IMR-90 (cell line): ENCODE measurements around the gene FUT2. TPM values are rescaled to one million over a fixed set of nuclear protein-coding genes. Genes with fewer than 3 reads are reported as not detected.

Experiments used
- ATAC-seq: fragments of 200-7000 bp; cut with Tn5 transposase; 2 replicates; pipeline ENCODE4 v1.9.1; 2020; ENCODE audit warnings: low read depth, mild to moderate bottlenecking, moderate library complexity
- BruUV-seq: library from RNA; stranded (reverse); fragments of 400-500 nt; replicated peaks from 2 replicates; lab custom pipeline; 2021; lab: Mats Ljungman, UMichigan
- CTCF ChIA-PET: fragments of 300-600 bp; formaldehyde crosslinking; extraction: SDS; loops from one replicate; lab custom pipeline; 2021; ENCODE audit warnings: antibody characterized with exemption; lab: Yijun Ruan, JAX
- POLR2A ChIA-PET: fragments of 300-600 bp; sonication (Branson Sonifier 250); formaldehyde crosslinking; loops from one replicate; lab custom pipeline; 2022; ENCODE audit warnings: antibody characterized with exemption; ENCODE audit not compliant: unreplicated experiment; lab: Charles Lee
- DNase-seq: peaks from one replicate; pipeline ENCODE4 v3.0.0; 2013
- H2AFZ ChIP-seq: replicated peaks from 2 replicates; pipeline ENCODE3; 2013; ENCODE audit warnings: low read length, mild to moderate bottlenecking; ENCODE audit not compliant: poor library complexity
- H2AK5ac ChIP-seq: 2 replicates; pipeline ENCODE4 v1.6.1; 2013; ENCODE audit warnings: low read depth, low read length, inconsistent platforms
- H2AK9ac ChIP-seq: replicated peaks from 2 replicates; pipeline ENCODE3; 2013; ENCODE audit warnings: mild to moderate bottlenecking, low read depth, low read length, moderate library complexity; ENCODE audit not compliant: poor library complexity
- H2BK120ac ChIP-seq: 2 replicates; pipeline ENCODE4 v1.6.1; 2013; ENCODE audit warnings: low read depth, low read length, inconsistent platforms
- H2BK15ac ChIP-seq: 3 replicates; pipeline ENCODE4 v1.6.1; 2013; ENCODE audit warnings: low read depth, low read length, inconsistent platforms
- H2BK20ac ChIP-seq: 2 replicates; pipeline ENCODE4 v1.6.1; 2013; ENCODE audit warnings: low read depth, mild to moderate bottlenecking, inconsistent platforms, low read length, moderate library complexity
- H2BK5ac ChIP-seq: 2 replicates; pipeline ENCODE4 v1.6.1; 2013; ENCODE audit warnings: mild to moderate bottlenecking, low read depth, low read length, inconsistent platforms; ENCODE audit not compliant: poor library complexity, severe bottlenecking
- H3K14ac ChIP-seq: replicated peaks from 2 replicates; pipeline ENCODE4 v1.6.1; 2013; ENCODE audit warnings: low read depth, low read length, inconsistent platforms
- H3K18ac ChIP-seq: 2 replicates; pipeline ENCODE4 v1.6.1; 2013; ENCODE audit warnings: low read depth, low read length, control low read depth
- H3K23ac ChIP-seq: 2 replicates; pipeline ENCODE4 v1.6.1; 2013; ENCODE audit warnings: low read depth, low read length, inconsistent platforms
- H3K27ac ChIP-seq: 2 replicates; pipeline ENCODE4 v1.5.1; 2013; ENCODE audit warnings: mild to moderate bottlenecking, control low read depth, low read length; ENCODE audit not compliant: insufficient read depth
- H3K27me3 ChIP-seq: 2 replicates; pipeline ENCODE4 v1.6.1; 2013; ENCODE audit warnings: low read length; ENCODE audit not compliant: control insufficient read depth, insufficient read depth
- H3K36me3 ChIP-seq: 2 replicates; pipeline ENCODE4 v1.6.1; 2013; ENCODE audit warnings: low read length, mixed read lengths; ENCODE audit not compliant: control insufficient read depth, insufficient read depth
- H3K4ac ChIP-seq: 2 replicates; pipeline ENCODE4 v1.6.1; 2013; ENCODE audit warnings: low read depth, low read length, inconsistent platforms
- H3K4me1 ChIP-seq: 2 replicates; pipeline ENCODE4 v1.6.1; 2013; ENCODE audit warnings: low read length, mixed read lengths; ENCODE audit not compliant: control insufficient read depth, insufficient read depth
- H3K4me2 ChIP-seq: 2 replicates; pipeline ENCODE4 v1.6.1; 2013; ENCODE audit warnings: low read depth, mild to moderate bottlenecking, control low read depth, low read length, moderate library complexity
- H3K4me3 ChIP-seq: 2 replicates; pipeline ENCODE4 v1.5.1; 2013; ENCODE audit warnings: low read depth, mild to moderate bottlenecking, control low read depth, low read length, moderate library complexity; ENCODE audit not compliant: insufficient read depth
- H3K56ac ChIP-seq: 2 replicates; pipeline ENCODE4 v1.6.1; 2013; ENCODE audit warnings: low read length, inconsistent platforms; ENCODE audit not compliant: insufficient read depth; ENCODE audit errors: extremely low read depth
- H3K79me1 ChIP-seq, 2 experiments: 2 replicates each; pipeline ENCODE4 v1.6.1; 2013; ENCODE audit warnings: low read length in 2 of 2, inconsistent platforms in 1 of 2, low read depth in 1 of 2
- H3K9ac ChIP-seq: 2 replicates; pipeline ENCODE4 v1.6.1; 2013; ENCODE audit warnings: low read depth, low read length, control low read depth
- H3K9me1 ChIP-seq: 2 replicates; pipeline ENCODE4 v1.6.1; 2013; ENCODE audit warnings: low read length, inconsistent platforms; ENCODE audit not compliant: insufficient read depth
- H3K9me3 ChIP-seq: 2 replicates; pipeline ENCODE4 v1.6.1; 2013; ENCODE audit warnings: low read length; ENCODE audit not compliant: control insufficient read depth, insufficient read depth
- H4K20me1 ChIP-seq: 2 replicates; pipeline ENCODE4 v1.6.1; 2013; ENCODE audit warnings: low read length, inconsistent platforms; ENCODE audit not compliant: insufficient read depth
- H4K5ac ChIP-seq: 2 replicates; pipeline ENCODE4 v1.6.1; 2013; ENCODE audit warnings: mild to moderate bottlenecking, low read depth, low read length, control low read depth
- H4K8ac ChIP-seq, 2 experiments: 2 replicates each; pipeline ENCODE4 v1.6.1; 2013; ENCODE audit warnings: low read depth in 2 of 2, low read length in 2 of 2, control low read depth in 1 of 2, inconsistent platforms in 1 of 2
- H4K91ac ChIP-seq: 2 replicates; pipeline ENCODE4 v1.6.1; 2013; ENCODE audit warnings: low read depth, low read length, inconsistent platforms; ENCODE audit not compliant: insufficient read depth
- BHLHE40 ChIP-seq: fragments of 150-350 bp; IDR thresholded peaks from 2 replicates; pipeline ENCODE4 v1.6.1; 2016; ENCODE audit warnings: mild to moderate bottlenecking, low read depth, low read length
- CEBPB ChIP-seq: IDR thresholded peaks from 2 replicates; pipeline ENCODE4 v1.6.1; 2012; ENCODE audit warnings: low read depth, low read length, improper control_type of control experiment
- CHD1 ChIP-seq: IDR thresholded peaks from 2 replicates; pipeline ENCODE4 v1.6.1; 2012; ENCODE audit warnings: low read depth, low read length, improper control_type of control experiment
- CTCF ChIP-seq: conservative IDR thresholded peaks from 2 replicates; pipeline ENCODE4 v1.5.1; 2012; ENCODE audit warnings: mild to moderate bottlenecking, low read depth, low read length, improper control_type of control experiment
- FOS ChIP-seq: fragments of 150-350 bp; IDR thresholded peaks from 2 replicates; pipeline ENCODE4 v1.6.1; 2016; ENCODE audit warnings: low read depth, low read length
- MAFK ChIP-seq: IDR thresholded peaks from 2 replicates; pipeline ENCODE4 v1.6.1; 2012; ENCODE audit warnings: low read depth, low read length, improper control_type of control experiment
- MXI1 ChIP-seq: IDR thresholded peaks from 2 replicates; pipeline ENCODE4 v1.6.1; 2012; ENCODE audit warnings: low read depth, mild to moderate bottlenecking, low read length, moderate library complexity, borderline replicate concordance
- NFE2L2 ChIP-seq: fragments of 150-350 bp; IDR thresholded peaks from 2 replicates; pipeline ENCODE4 v1.6.1; 2016; ENCODE audit warnings: low read depth, mild to moderate bottlenecking, low read length
- RCOR1 ChIP-seq: IDR thresholded peaks from 2 replicates; pipeline ENCODE4 v1.6.1; 2012; ENCODE audit warnings: mild to moderate bottlenecking, low read length, improper control_type of control experiment; ENCODE audit not compliant: insufficient replicate concordance
- RFX5 ChIP-seq: IDR thresholded peaks from 2 replicates; pipeline ENCODE4 v1.8.0; 2012; ENCODE audit warnings: low read depth, mild to moderate bottlenecking, low read length, moderate library complexity
- SMC3 ChIP-seq: fragments of 150-350 bp; IDR thresholded peaks from 2 replicates; pipeline ENCODE4 v1.6.1; 2016; ENCODE audit warnings: low read depth, mild to moderate bottlenecking, antibody characterized with exemption, low read length, moderate library complexity
- WGBS, 2 experiments: methylation state at CpG; one replicate each; pipeline versions ENCODE4 v1.1.5 to v1.1.7; 2013; ENCODE audit warnings: missing lambda C conversion rate in 2 of 2; ENCODE audit not compliant: insufficient read length in 1 of 2; ENCODE audit errors: extremely low coverage in 2 of 2; 5-methylcytosine and 5-hydroxymethylcytosine counted together
- dilution Hi-C: fragments of 300-500 bp; cut with HindIII; formaldehyde crosslinking; loops from one replicate; pipeline ENCODE4 v1.14.3; 2018; ENCODE audit warnings: low sequenced_read_pairs; ENCODE audit not compliant: unreplicated experiment
- in situ Hi-C: fragments of 300-500 bp; cut with MboI; formaldehyde crosslinking; loops from 3 replicates; pipeline ENCODE4 v1.14.3; 2019; ENCODE audit warnings: low sequenced_read_pairs, inconsistent platforms, mixed read lengths
- intact Hi-C: fragments of 100-400 bp; cut with micrococcal nuclease; formaldehyde crosslinking; loops from 2 replicates; pipeline ENCODE4 v1.10.0; 2022
- polyA plus RNA-seq, 3 experiments: library from polyadenylated mRNA; depleted of rRNA; stranded (reverse); fragments of >200 nt; gene quantifications; 2 replicates each; pipeline ENCODE4 v1.2.3, GENCODE V29; 2012; ENCODE audit warnings: low replicate concordance in 1 of 3
- total RNA-seq: library from RNA; depleted of rRNA; stranded (reverse); fragments of >200 nt; gene quantifications from 2 replicates; pipeline ENCODE4 v1.2.3, GENCODE V29; 2012
- TF ChIP-seq, protein P1 (sequence below): fragments of 150-350 bp; IDR thresholded peaks from 2 replicates; pipeline ENCODE4 v1.6.1; 2017; ENCODE audit warnings: mild to moderate bottlenecking, antibody characterized with exemption, low read length, low read depth
- TF ChIP-seq, protein P2 (sequence below): fragments of 150-350 bp; IDR thresholded peaks from 2 replicates; pipeline ENCODE4 v1.6.1; 2016; ENCODE audit warnings: low read depth, mild to moderate bottlenecking, low read length, moderate library complexity, borderline replicate concordance

The FUT2 gene
- total and polyA plus RNA-seq, 2 of the 4 experiments (the other 2 are of a cell fraction), result not detected

GRCh38 chr19:48703316-48703715, 7.5 kb downstream of the FUT2 start:
- no peak overlapping the region for H3K27ac ChIP-seq
- no peak overlapping the region for H2AK5ac ChIP-seq
- H3K9ac ChIP-seq, result no peak overlapping the region
- H2BK120ac ChIP-seq, result no peak overlapping the region
- POLR2A ChIA-PET, result no interaction called here
- dilution Hi-C loops (no loop called here), intact Hi-C loops (no loop called here), in situ Hi-C loops (no loop called here)
- no peaks in the 10 kb centered on the region for H3K9me1 ChIP-seq
- no peaks in the 10 kb centered on the region for H3K27me3 ChIP-seq
- peaks cover 5% of the 10 kb centered on the region for H3K36me3 ChIP-seq
- no peak overlapping the region for H3K14ac ChIP-seq
- H3K79me1 ChIP-seq, result no peaks in the 10 kb centered on the region
- no peak overlapping the region for H3K56ac ChIP-seq
- H4K20me1 ChIP-seq, result no peaks in the 10 kb centered on the region
- H3K4me3 ChIP-seq, result no peak overlapping the region
- no peak overlapping the region for H2AK9ac ChIP-seq
- H2BK15ac ChIP-seq, result no peak overlapping the region
- H3K23ac ChIP-seq, result no peak overlapping the region
- TF ChIP-seq CTCF, result no peak
- TF ChIP-seq SMC3, result no peak
- no peak for TF ChIP-seq RFX5
- TF ChIP-seq, protein P1, sequence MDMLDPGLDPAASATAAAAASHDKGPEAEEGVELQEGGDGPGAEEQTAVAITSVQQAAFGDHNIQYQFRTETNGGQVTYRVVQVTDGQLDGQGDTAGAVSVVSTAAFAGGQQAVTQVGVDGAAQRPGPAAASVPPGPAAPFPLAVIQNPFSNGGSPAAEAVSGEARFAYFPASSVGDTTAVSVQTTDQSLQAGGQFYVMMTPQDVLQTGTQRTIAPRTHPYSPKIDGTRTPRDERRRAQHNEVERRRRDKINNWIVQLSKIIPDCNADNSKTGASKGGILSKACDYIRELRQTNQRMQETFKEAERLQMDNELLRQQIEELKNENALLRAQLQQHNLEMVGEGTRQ, result no peak
- TF ChIP-seq CHD1, result no peak
- TF ChIP-seq NFE2L2, result no peak
- TF ChIP-seq FOS, result no peak
- TF ChIP-seq MXI1, result no peak
- no peak for TF ChIP-seq CEBPB
- TF ChIP-seq MAFK, result no peak
- no peak for TF ChIP-seq RCOR1
- TF ChIP-seq, protein P2, sequence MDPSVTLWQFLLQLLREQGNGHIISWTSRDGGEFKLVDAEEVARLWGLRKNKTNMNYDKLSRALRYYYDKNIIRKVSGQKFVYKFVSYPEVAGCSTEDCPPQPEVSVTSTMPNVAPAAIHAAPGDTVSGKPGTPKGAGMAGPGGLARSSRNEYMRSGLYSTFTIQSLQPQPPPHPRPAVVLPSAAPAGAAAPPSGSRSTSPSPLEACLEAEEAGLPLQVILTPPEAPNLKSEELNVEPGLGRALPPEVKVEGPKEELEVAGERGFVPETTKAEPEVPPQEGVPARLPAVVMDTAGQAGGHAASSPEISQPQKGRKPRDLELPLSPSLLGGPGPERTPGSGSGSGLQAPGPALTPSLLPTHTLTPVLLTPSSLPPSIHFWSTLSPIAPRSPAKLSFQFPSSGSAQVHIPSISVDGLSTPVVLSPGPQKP, result no peak
- TF ChIP-seq BHLHE40, result no peak
- H2AFZ ChIP-seq, result no peak overlapping the region
- peaks cover 1% of the 10 kb centered on the region; the same call in 1 of the 2 replicates for H3K4me1 ChIP-seq
- no peak for DNase-seq
- H2BK5ac ChIP-seq, result no peak overlapping the region
- H3K4ac ChIP-seq, result no peak overlapping the region
- BruUV-seq, result no TSS peak
- no peak overlapping the region for H4K8ac ChIP-seq
- H3K9me3 ChIP-seq, result no peaks in the 10 kb centered on the region
- no CpG with 5 or more reads among the region's 23 CpGs for WGBS, 2 experiments
- CTCF ChIA-PET, result no interaction called here
- ATAC-seq, result no peak
- no peak overlapping the region for H2BK20ac ChIP-seq
- H4K91ac ChIP-seq, result no peak overlapping the region
- no peak overlapping the region for H3K18ac ChIP-seq
- H3K4me2 ChIP-seq, result no peak overlapping the region
- H4K5ac ChIP-seq, result no peak overlapping the region
